Left hindlimb (tissue), 1 donor: ENCODE data around the gene MGAT4A.
"Not testable (repeated sequence)": the region's sequence is repeated elsewhere in the genome, so short reads cannot be mapped to it uniquely, and the experiment has no call there.

ENCODE experiments used
- DNase-seq: peaks from one replicate; pipeline ENCODE4 v3.0.0-alpha.2; 2018

The MGAT4A gene

DNA sequence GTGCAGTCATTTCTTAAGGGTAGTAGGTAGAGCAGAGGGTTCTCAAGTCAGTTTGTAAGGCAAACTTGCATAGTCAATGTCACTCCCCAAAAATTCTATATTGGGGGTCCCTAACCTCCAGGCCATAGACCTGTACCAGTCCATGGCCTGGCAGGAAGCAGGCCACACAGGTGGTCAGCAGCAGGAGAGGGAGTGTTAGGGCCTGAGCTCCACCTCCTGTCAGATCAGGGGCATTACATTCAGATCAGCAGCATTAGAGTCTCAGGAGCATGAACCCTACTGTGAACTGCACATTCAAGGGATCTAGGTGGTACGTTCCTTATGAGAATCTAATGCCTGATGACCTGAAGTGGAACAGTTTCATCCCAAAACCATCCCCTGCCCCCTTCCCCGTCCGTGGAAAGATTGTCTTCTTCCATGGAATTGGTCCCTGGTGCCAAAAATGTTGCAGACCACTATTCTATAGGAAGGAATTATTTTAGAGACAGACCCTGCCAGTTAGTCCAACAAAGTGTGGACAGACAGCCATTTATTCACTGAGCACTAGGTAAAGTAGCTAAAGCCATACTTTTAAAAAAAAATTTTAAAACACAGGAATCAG is 129.3 kb downstream of the MGAT4A start:
- DNase-seq = no peak

DNA sequence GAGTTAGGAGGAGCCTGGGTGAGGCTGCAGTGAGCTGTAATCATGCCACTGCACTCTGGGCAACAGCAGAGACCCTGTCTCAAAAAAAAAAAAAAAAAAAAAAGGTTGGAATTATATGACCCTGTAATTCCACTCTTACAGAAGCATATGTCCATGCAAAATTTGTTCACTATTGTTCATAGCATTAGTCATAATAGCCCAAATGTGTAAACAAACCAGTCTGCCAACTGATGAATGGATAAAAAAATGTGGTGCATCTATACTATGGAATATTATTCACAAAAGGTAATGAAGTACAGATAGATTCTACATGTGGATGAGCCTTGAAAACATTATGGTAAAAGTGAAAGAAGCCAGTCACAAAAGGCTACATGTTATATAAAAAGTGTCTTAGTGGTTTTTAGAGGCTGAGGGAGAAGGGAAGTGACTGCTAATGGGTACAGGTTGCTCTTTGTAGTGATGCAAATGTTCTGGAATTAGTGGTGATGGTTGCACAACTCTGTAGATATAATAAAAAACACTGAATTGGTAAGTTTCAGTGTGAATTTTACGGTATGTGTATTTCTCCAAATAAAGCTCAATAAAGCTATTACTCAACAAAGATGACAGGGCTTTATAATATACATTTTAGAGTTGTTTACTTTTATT is 132.0 kb downstream of the MGAT4A start:
- DNase-seq = no peak

DNA sequence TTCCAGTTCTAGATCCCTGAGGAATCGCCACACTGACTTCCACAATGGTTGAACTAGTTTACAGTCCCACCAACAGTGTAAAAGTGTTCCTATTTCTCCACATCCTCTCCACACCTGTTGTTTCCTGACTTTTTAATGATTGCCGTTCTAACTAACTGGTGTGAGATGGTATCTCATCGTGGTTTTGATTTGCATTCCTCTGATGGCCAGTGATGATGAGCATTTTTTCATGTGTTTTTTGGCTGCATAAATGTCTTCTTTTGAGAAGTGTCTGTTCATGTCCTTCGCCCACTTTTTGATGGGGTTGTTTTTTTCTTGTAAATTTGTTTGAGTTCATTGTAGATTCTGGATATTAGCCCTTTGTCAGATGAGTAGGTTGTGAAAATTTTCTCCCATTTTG is 136.3 kb downstream of the MGAT4A start:
- not testable (repeated sequence) for DNase-seq

DNA sequence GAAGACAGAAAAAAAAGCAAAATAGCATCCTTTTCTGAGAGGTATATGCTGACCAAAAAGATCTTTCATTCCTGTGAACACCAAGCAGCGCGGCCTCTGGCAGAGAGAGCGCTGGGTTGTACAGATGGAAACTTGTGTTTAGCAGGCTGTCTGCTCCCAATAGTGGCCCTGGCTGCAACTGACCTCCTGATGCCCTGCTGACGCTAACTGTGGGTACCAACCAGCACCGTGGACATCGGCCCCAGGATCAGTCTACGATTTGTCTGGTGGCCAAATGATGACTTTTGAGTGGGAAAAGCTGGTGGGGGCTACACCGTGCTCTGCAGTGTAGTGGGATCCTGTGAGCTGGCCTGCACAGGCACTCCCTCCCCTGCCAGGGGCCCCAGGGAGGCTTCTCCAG is 138.4 kb downstream of the MGAT4A start:
- no peak for DNase-seq

DNA sequence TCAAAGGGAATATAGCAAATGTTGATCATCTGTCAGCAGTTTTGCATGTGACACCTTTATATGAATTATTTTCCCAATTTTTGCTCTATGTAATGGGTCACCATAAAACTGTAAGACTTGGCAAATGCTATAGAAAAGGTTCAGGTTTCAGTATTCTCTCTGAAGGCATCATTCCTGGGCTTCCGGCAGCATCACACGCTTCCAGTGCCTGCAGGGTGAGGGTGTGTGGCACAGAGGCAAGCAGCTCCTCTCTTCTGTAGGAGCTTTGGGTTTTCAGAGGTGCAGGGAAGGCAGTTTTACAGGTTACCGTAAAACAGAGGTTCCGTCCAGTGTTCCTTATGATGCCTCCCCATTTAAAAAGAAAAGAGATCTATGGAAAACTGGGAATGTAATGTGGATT is 141.4 kb downstream of the MGAT4A start:
- DNase-seq = no peak

DNA sequence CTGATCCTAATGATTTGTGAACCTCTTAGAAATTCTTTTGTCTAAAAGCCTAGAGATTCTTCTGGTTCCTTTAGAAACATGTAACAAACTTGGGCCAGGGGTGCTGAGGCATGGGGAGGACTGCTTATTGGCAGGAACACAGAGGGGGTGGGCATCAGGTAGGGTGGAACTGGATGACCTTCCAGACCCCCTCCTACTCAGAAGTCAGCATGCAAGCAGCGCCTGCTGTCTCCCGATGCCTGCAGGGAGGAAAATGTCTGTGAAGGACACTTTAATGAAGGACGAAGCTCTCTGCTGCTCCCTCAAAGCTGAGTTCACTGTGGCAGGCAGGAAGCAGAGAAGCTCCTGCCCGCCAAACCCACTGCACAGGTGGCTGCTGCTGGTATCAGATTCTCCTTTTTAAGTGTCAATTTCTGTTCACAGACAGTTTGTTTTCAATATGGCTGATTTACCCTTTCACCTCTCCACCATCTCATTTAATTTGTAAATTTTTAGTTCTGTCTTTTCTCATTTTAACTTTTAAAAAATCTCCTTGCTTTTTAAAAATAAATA is 142.0 kb downstream of the MGAT4A start:
- DNase-seq = no peak

DNA sequence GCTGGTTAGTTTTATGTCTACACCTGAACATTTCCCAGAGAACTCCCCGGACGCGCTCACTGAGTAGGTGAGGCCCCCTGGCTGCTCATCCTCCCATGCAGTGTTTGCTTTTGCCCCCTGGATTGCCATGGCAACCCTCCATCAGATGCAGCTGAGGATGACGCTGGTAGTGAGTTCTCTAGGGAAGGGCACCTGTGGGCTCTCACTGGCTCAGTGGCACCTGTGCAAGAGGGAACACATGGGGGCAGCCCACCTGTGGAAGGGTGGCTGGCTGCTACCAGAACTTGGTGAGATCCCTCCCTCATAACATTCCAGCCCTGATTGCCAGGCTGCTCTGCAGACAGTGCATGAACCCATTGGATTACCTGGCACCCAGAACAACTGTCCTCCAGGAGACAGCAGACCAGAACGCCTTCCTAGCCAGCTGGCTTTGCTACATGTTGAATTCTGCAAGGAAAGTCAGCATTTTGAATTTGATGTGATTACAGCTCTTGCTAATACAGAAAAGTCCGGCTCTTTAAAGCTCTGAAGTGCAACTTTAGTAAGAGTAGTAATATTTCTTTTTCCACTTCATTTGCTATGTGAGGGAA is 144.3 kb downstream of the MGAT4A start:
- DNase-seq = no peak

DNA sequence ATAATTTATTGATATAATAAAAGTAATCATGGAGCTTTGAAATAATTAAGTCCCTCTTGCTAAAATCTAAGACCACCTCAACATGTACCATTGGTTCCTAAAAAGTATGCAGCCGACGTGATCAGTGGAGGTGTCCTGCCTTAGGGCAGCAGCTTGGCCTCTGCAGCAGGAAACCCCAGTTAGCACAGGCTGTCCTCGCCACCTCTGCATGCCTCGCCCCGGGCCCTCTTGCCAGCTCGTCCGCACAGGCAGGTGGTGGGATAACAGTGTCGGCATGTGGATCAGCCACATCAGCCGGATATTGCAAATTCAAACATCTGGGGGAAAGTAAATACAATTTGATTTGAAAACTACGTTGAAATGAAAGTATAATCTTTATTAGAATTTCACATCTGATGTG is 145.5 kb downstream of the MGAT4A start:
- no peak for DNase-seq

DNA sequence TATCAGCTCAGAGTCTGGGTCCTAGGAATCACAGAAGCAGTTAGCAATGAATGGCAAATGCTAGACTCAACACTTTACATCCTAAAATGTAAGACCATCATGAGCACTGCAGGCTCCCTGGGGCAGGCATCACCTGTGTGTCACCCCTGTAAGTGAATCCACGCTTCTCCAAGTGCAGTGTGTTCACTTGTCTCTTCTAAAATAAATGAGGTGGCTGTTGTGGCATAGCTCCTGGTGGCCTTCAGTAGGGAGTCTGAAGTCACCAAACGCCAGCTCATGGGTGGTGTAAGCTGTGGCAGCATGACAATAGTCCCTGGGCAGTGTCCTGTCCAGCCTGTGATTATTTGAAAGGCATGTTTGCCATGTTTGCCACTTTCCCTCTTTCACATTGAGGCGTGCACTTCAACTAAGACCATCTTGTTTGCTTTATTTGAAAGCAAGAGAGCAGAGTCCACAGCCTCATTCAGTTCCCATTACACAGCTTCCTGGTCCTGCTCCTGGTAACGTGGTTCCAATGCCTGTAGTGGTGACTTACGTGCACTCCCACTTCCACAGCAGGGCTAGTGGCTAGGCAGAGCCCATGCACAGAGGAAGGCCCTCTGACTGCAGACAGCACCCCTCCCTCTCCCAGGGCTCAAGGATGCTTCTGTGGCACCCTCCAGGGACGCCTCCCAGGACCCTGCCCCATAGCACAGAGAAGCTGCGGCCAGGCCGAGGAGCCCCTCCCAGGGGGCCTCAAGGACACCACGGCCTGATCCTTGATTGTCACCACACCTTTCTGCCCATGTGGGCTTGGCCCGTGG is 146.9 kb downstream of the MGAT4A start:
- DNase-seq = no peak

DNA sequence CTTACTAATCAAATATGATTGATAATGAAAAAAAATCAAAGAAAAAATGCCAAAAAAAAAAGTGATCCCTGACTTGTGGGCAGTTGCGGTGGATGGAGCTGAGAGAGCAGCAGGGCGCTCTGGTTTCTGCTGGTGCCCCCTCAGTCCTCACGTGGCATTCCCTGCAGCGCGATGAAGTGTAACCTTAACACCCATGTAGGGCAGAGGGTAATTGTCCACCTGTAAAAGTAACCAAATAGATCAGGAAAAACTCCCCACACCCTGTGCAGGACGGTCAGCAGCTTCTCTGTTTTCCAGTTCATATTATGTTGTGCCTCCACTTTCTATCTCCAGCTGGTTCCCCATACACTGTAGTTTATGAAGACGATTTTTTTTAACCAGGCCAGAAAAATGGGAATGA is 147.7 kb downstream of the MGAT4A start:
- DNase-seq = no peak

DNA sequence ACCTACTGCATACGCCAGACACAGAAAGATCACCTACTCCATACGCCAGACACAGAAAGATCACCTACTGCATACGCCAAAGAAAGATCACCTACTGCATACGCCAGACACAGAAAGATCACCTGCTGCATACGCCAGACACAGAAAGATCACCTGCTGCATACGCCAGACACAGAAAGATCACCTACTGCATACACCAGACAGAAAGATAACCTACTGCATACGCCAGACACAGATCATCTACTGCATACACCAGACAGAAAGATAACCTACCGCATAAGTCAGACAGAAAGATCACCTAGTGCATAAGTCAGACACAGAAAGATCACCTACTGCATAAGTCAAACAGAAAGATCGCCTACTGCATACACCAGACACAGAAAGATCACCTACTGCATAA is 148.4 kb downstream of the MGAT4A start:
- no peak for DNase-seq

DNA sequence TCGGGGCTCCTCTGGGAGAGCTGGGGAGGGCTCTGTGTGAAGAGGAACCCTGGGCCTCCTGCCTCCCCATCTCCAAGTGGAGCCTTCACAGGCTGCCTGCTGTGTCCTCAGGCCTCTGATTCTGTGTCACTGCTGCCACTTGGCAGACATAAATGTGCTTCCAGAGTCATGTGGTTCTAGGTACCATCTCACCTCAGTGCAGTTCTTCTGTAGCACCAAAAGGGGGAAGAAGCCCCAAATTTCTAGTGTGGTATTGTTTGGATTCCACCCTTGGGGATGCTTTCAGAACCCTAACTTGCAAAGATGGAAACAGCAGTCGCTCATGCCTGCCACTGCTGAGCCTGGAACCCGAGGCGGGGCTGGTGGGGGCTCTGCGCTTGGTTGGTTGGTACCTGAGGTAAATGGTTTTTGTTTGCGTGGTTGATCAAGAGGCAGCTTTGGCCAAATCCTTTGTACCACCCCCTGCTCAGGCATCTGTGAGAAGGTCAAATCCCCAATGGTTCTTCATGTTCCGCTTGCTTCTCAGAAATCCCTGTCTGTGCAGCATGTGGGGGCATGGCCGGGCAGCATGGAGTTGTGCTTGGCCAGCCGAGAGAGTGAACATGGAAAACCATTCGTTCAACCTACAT is 150.2 kb downstream of the MGAT4A start:
- DNase-seq = no peak

DNA sequence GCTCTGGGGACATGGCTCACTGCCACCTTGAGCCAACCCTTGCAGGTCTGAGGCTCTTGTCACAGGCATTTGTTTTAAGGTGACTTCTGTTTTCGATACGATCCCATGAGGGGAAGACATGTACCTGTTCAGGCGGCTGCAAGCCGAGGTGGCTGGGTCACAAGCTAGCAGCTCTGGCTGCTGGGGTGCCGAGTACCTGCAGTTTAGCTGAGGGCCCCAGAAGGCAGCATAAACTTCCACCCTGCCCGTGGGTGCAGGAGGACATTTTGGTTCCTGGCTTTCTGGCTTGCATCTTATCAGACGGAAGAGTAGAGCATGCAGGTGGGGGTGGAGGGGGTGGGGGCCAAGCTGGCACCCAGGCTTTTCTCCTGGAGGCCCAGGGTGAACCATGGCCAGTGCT is 151.0 kb downstream of the MGAT4A start:
- no peak for DNase-seq

DNA sequence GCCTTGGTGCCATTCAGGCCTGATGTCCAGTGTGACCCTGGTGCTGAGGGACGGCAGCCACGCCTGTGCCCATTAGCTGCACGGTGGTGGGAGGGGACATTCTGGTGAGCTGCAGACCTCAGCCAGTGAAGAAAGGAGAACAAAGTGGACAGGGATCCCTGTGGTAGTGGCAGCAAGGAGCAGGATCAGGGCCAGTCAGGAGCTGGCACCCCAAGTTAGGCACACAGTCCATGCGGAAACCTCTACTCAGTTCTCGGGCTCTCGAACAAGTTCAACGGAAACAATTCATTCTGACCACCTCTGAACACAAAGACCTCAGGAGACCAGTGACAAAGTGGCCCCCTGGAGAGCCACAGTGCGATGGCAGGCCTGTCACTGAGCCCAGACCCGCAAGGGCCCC is 152.7 kb downstream of the MGAT4A start:
- DNase-seq = no peak

DNA sequence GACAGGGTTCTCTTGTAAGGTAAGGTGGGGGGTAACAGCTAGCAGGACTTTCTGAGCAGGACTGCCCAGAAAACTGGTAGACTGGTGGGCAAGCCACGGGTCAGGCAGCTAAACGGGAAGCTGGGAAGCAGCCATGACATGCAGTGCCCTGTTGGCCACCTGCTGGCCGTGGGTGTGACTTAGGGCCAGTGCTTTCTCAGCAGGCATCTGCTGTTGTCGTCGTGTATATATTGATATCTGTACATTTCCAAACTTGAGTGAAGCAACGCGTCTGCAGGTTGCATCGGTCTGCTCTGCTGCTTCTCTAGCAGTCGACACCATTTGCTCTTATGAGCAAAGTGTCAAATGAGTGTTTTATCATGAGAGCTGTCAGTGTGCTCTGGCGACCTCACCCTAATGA is 153.6 kb downstream of the MGAT4A start:
- no peak for DNase-seq

DNA sequence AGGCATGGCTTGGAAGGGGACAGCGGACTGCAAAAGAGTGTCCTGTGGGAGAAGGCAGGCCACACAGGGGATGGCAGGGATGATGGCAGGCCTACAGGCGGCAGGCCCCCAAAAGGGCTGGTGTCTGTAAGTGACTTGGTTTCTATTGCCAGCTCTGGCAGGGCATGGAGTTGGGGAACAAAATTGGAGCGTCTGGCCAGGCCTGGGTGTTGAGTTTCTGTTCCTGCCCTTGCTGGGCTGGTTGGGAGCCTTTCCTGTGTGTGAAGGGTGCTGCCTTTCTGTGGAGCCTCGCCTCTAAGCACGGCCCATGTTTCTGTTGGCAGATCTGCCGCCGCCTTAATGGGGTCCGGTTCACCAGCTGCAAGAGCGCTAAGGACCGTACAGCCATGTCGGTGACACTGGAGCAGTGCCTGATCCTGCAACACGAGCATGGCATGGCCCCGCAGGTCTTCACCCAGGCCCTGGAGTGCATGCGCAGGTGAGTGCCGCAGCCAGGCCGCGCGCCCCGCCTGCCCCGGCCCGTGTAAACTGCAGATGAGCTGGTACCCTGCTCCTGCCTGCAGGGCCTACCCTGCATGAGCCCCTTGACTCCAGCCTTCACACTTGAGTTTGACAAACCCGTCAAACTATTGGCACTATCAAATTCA is 154.1 kb downstream of the MGAT4A start:
- no peak for DNase-seq

DNA sequence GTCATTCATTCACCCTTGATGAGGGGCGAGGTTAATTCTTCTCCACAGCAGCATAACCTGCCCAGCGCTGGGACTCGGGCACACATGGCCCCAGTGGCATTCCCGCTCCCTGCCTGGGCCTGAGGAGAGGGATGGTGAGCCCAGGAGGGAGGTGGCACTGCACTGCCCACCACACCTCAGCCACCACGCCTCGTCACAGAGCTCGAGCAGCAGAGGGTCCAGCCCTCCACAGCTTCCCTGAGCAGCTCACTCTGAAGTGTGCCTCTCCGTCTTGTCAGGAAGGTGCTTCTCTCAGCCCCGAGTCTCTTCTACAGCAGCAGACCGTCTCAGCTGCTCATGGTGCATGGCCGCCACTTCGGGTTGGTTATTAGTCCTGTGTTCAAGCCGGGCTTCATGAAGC is 157.5 kb downstream of the MGAT4A start:
- DNase-seq = no peak

DNA sequence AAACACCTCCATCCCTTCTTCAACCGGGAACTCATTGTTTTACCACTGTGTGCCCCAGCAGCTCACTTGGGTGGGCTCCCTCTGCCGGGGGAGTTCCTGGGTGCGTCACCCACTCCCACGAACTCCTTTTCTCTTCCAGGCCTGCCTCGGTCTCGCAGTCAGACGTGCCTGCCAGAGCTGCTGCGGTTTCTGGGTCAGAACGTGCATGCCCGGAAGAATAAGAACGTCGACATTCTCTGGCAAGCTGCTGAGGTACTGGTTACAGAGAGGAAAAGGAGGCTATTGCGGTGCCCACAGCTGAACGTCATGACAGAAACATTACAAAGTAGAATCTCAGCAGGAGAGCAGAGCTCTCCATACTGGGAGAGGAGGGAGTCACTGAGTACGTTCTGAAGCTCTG is 158.3 kb downstream of the MGAT4A start:
- DNase-seq = no peak

DNA sequence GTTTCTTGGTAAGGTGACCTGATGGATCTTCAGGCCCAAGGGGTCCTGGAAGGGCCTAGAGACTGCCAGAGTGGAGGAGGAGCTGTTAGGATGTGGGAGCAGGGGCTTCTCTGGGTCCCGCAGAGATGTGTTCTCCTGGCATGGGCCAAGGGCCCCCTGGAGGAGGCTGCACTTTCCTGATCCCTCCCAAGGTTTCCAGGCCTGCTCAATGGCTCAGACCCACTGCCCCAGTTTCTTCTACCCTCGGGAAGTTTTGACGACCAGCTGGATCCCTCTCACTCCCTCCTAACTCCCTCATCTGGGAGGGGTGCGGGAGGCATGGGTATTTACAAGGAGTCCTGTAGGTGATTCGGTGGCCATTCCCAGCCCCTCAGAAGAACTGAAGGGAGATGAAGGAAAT is 158.7 kb downstream of the MGAT4A start:
- DNase-seq = no peak

DNA sequence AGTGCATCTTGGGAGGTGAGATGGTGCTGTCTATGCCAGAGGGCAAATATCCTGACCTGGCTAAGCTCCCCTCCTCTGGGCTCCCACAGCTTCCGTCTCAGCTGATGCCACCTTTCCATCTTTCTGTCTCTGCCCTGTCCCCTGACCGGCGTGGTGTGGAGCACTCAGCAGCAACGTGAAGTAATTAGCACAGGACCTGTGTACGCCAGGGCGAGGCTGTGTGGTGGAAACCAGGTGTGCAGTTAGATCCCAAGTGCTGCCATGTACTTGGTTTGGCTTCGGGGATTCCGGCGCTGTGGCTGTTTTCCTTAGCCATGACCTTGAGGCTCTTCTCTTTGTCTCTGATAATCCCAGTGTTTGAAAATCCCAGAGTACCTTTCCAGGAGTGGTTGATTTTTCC is 159.1 kb downstream of the MGAT4A start:
- DNase-seq = no peak

DNA sequence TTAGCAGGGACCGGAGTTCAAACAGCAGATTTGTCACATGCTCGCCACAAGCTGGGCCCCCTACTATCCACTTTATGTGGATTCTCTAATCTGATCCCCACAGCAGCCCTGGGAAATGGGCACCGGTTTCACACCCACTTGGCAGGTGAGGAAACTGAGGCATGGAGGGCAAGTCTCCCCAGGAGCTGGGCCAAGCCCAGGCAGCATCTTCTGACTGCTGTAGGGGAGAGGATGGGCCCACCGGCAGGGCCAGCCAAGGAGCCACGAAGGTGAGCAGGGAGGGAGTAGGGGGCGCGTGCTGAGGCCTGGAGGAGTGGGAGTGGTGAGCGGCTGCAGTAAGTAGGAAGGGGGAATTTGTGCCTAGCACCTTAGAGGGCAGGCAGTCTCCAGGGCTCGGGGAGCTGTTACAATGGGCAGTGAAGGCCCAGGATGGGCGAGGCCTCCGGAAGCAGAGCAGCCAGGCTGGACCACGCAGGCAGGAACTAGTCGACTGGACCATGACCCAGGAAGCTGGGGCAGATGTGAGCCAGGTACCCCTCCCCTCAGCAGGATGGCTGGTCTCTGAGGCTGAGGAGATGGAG is 159.7 kb downstream of the MGAT4A start:
- no peak for DNase-seq

DNA sequence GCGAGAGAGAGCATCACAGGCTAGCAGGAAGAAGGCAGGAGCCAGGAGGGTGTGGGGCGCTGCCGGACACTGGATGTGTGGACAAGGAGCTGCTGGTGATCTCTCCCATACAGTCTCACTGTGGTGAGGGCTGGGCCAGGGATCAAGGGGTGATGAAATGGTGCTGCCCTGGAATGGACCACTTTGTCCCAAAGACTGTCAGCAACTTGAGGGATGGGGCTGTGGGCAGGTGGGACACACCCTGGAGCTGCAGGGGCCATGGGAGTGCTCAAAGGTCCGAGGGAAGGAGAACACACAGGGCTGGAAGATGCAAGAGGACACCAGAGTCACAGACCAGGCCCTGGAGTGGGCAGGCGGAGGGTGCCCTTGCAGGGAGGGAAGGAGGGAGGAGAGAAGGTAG is 160.6 kb downstream of the MGAT4A start:
- DNase-seq = no peak
